ENCODE results near the gene CBX3. TPM values are rescaled to one million over a fixed set of nuclear protein-coding genes. Genes with fewer than 3 reads are reported as not detected.
"Not testable (repeated sequence)": the region's sequence is repeated elsewhere in the genome, so short reads cannot be mapped to it uniquely, and the experiment has no call there.

The CBX3 gene
- total RNA-seq, 1 donor from 2014 or later = 24.7 TPM

- ATAC-seq (peak; percentile 3), DNase-seq (ENCODE audit: low spot score) (no peak)
Measured at GRCh38 chr7:26187380-26188205, 14.0 kb upstream of the CBX3 start.

GRCh38 chr7:26188206-26188956, 13.2 kb upstream of the CBX3 start:
- ATAC-seq (peak; percentile 3), DNase-seq (ENCODE audit: low spot score) (no peak)

GRCh38 chr7:26188957-26189541, 12.5 kb upstream of the CBX3 start:
- DNase-seq (ENCODE audit: low spot score) (no peak), ATAC-seq (no peak)

GRCh38 chr7:26189697-26190096, 11.8 kb upstream of the CBX3 start:
- ATAC-seq = no peak
- DNase-seq (ENCODE audit: low spot score) = no peak

GRCh38 chr7:26190417-26190869, 11.1 kb upstream of the CBX3 start:
- DNase-seq (ENCODE audit: low spot score) (no peak), ATAC-seq (no peak)

- DNase-seq (ENCODE audit: low spot score) (no peak), ATAC-seq (no peak)
Measured at GRCh38 chr7:26191233-26191973, 10.1 kb upstream of the CBX3 start.

- ATAC-seq (no peak), DNase-seq (ENCODE audit: low spot score) (no peak)
Measured at GRCh38 chr7:26191974-26192479, 9.5 kb upstream of the CBX3 start.

GRCh38 chr7:26192485-26193087, 9.0 kb upstream of the CBX3 start:
- ATAC-seq (no peak), DNase-seq (ENCODE audit: low spot score) (no peak)

GRCh38 chr7:26193432-26194207, 7.9 kb upstream of the CBX3 start:
- DNase-seq (ENCODE audit: low spot score) = no peak
- ATAC-seq = no peak

- not testable (repeated sequence) for ATAC-seq; DNase-seq (ENCODE audit: low spot score)
Measured at GRCh38 chr7:26194764-26195163, 6.8 kb upstream of the CBX3 start.

- no peak for ATAC-seq
- DNase-seq (ENCODE audit: low spot score) = no peak
Measured at GRCh38 chr7:26195182-26195581, 6.4 kb upstream of the CBX3 start.

GRCh38 chr7:26195867-26196657, 5.5 kb upstream of the CBX3 start:
- ATAC-seq (no peak), DNase-seq (ENCODE audit: low spot score) (no peak)

GRCh38 chr7:26197153-26198115, 4.1 kb upstream of the CBX3 start:
- DNase-seq (ENCODE audit: low spot score) = no peak
- no peak for ATAC-seq

GRCh38 chr7:26198133-26198780, 3.3 kb upstream of the CBX3 start:
- no peak for DNase-seq (ENCODE audit: low spot score)

GRCh38 chr7:26198781-26199169, 2.8 kb upstream of the CBX3 start:
- no peak for DNase-seq (ENCODE audit: low spot score)

More at GRCh38 chr7:26198133-26198780, 3.3 kb upstream of the CBX3 start:
- ATAC-seq = no peak

GRCh38 chr7:26199301-26200037, 2.1 kb upstream of the CBX3 start:
- ATAC-seq (no peak), DNase-seq (ENCODE audit: low spot score) (peak; percentile 70)

More at GRCh38 chr7:26198781-26199169, 2.8 kb upstream of the CBX3 start:
- ATAC-seq = no peak

All from left lobe of liver (tissue), 2 donors.